HL-60/S4 treated with retinoic acid at 250 ng/mL for 4 days and 3 days (cell line): Measurements from ENCODE around the gene ADARB1.

Experiments
- in situ Hi-C: fragments of 300-500 bp; cut with MboI; formaldehyde crosslinking; loops from 2 replicates; pipeline ENCODE4 v1.7.0; 2022; ENCODE audit warnings: low sequenced_read_pairs

The ADARB1 gene

DNA sequence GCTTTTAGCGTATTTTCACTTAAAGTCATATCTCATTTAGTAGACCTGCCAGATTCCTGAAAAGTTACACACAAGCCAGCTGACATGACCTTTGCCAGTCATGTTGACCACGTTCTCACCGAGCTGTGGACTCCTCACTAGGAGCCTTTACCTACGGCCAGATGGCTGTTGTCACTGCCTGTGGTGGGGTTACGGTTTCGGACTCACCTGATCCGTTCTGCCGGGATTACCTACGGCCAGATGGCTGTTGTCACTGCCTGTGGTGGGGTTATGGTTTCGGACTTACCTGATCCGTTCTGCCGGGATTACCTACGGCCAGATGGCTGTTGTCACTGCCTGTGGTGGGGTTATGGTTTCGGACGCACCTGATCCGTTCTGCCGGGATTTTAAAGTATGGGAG, 71.5 kb downstream of the ADARB1 start:
- in situ Hi-C loops = loop anchor here (10.0 kb wide), 1 partner anchor 679 kb away; no protein-coding TSS in a partner anchor

- in situ Hi-C loops = loop anchor here (10.0 kb wide), 1 partner anchor 678 kb away; no protein-coding TSS in a partner anchor
Measured at GRCh38 chr21:45146306-45146705, 71.9 kb downstream of the ADARB1 start.

DNA sequence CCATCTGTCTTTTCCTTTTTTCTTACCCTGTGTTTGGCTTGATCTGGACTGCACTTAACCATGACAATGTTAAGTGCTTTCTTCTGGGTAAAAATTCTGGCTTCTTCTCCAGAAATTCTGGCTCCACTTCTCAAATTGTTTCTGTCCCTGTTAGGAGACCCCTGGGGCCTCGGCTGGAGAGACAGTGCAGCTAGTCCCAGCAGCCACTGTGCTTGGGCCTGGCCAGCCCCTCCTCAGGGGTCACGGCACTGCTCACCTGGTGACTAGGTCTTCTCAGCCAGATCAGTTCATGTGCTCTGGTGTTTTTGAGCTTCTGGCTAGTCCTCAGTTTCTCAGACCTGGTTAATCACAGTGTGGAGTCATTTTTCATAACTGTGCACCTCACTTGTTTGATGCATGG, 72.4 kb downstream of the ADARB1 start:
- in situ Hi-C loops = loop anchor here (10.0 kb wide), 1 partner anchor 678 kb away; no protein-coding TSS in a partner anchor

DNA sequence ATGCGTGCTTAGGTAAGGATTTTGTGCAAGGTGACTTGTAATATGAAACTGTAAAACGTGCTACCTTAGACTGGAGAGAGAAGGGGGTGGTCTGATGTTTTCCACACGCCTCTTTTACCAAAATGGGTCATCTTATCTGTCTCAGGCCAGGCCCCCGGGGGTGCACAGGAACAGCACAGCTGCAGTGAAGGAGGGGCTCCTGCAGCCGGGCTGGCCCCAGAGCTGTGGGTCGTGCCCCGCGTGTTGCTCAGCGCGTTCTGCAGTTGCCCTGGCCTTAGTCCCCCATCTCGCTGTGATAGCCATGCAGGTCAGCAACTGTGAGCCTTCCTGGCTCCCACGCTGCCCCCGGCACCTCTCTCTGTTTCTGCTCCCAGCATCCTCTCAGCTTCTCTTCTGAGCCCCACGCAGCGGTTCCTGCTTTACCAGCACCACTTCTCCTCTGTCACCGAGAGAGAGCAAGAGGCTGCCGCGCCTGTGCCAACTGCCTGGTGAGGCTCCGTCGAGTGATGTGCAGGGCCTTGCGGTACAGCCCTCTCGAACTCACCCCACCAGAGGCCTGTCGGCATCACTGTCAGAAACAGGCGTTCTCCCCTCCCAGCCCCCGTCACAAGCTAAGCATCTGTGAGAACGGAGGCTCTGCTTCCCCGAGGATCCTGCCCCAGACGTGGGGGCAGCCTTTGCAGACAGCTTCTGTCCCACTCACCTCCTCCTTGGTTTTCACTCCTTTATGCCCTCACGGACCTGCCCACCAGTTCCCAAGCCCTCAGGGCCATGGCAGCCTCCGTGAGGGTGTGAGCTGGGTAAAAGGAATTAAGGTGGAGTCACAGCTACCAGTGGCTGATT, 73.3 kb downstream of the ADARB1 start:
- in situ Hi-C loops = loop anchor here (10.0 kb wide), 1 partner anchor 677 kb away; no protein-coding TSS in a partner anchor

- in situ Hi-C loops = loop anchor here (10.0 kb wide), 1 partner anchor 676 kb away; no protein-coding TSS in a partner anchor
Measured at GRCh38 chr21:45148316-45148990, 74.1 kb downstream of the ADARB1 start.

- in situ Hi-C loops = loop anchor here (10.0 kb wide), 1 partner anchor 676 kb away; no protein-coding TSS in a partner anchor
Measured at GRCh38 chr21:45149021-45149420, 74.6 kb downstream of the ADARB1 start.

GRCh38 chr21:45150638-45151131, 76.3 kb downstream of the ADARB1 start:
- in situ Hi-C loops = loop anchor here (25.0 kb wide), 1 partner anchor 112 kb away; no protein-coding TSS in a partner anchor

DNA sequence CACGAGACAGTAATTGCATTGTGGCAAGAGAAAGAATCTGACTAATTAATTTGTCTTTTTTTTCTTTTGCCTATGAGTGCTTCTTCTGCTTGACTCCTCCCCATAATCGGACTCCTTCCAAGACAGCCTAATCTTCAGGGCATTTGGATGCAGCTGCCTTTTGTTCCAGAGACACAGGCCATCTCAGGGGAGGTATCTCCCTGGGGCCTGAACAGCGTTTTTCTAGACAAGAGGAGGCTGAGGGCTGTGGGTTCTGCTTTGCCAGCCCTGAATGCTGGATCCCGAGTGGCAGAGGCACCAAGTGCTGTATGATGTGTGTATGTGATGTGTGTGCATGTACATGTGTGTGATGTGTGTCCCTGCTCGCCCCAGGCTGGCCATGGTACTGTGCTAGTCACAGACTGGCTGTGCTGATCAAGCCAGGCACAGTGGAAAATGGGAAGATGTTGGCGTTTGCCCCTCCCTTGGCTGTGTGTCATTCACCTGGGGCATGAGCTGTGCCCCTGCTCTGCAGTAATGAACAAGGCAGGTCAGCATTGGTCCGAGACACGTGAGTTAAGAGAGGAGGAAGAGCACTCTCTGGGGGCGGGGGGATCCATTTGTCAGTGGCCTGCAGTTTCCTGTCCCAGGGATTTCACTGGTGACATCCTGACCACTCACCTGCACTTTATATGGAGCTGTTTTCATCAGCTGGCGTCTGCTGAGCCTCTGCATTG, 77.2 kb downstream of the ADARB1 start:
- in situ Hi-C loops = loop anchor here (25.0 kb wide), 1 partner anchor 111 kb away; no protein-coding TSS in a partner anchor

GRCh38 chr21:45152265-45152746, 77.9 kb downstream of the ADARB1 start:
- in situ Hi-C loops = loop anchor here (25.0 kb wide), 1 partner anchor 110 kb away; no protein-coding TSS in a partner anchor

DNA sequence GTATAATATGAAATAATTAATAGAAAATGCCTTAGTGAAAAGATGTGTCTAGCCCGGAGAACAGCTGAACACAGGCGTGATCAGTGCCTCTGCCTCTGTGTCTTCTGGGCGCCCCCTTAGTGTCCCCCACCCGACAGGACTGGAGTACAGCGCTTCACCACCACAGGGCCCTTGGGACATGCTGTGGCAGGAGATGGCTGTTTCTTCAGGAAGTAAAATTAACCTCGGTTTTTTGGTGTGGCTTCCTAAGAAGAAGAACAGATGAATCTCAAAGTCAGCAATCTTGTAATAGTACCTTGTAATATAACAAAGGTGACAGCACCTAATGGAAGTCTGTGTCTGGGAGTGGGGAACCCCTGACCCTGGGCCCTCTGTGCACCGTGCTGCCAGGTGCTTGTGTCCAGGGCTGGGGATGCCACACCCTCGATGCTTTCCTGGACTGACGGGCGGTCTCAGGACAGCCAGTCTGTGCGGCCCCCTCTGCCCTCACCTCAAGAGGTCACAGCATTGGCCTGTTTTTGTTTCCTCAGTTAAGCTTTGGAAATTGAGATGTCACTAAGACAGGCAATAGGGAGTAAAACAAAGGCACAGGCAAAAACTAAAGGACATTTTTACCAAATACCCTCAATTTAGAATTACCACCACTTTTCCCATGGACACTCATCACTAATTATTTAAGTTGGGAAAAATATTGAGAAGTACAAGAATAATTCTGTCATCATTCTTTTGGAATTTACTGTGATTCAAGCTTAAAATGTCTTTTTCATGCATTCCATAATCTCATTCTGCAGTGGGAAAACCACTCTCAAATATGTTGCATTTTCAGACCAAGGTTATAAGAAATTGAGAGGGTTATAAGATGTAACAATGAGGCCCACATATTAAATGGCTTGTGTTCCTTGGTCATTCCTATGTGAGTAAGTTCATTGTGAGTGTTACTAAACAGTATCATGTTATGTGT, 79.3 kb downstream of the ADARB1 start:
- in situ Hi-C loops = loop anchor here (25.0 kb wide), 1 partner anchor 109 kb away; no protein-coding TSS in a partner anchor

DNA sequence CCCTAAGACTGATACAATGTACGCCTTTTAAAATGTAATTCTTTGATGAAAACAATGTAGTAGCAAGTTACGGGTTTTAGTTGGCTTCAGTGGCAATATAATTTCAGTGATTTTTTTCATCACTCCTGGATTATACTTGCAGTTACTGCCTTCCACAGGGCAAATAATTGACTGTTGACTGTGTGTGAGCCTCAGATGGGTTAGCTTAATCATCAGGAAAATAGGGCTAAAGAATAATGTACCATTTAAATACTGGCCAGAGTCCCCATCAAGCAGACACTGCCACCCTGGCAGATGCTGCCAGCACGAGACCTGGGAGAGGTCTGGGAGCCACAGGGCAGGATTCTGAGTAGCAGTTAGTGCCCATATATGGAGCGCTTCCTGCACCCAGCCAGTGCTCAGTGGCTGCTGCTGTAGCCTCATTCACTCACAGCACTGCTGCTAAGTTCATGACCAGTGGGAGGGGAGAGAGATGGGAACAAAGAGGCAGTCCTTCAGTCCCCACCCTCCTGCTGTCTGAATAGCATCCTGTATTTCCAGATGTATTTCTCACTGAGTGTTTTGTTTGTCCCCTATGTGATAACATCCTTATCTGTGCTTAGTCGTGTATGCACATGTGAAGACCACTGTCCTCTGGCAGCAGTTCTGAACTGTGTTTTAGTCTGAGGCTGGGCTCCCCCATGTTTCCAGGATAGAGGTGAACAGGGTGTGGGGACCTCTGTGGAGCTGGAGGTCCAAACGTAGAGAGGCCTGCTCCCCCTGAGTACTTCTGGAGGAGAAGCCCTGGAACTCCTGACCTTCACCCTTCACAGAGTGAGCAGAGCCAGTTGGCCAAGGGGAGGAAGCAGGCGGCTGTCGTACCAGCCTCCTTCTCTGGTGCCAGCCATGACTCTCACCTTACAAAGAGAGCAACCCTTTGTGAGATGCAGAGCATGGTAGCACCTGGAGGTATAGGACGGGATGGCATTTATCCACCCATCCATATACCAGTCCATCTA, 80.4 kb downstream of the ADARB1 start:
- in situ Hi-C loops = loop anchor here (25.0 kb wide), 1 partner anchor 107 kb away; no protein-coding TSS in a partner anchor

DNA sequence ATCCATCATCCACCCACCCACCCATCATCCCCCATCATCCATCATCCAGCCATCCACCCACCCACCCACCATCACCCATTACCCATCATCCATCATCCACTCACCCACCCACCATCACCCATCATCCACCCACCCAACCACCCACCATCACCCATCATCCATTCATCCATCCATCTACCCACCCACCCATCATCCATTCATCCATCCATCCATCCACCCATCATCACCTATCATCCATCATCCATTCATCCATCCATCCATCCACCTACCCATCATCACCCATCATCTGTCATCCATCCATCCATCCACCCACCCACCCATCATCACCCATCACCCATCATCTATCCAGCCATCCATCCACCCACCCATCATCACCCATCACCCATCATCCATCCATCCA, 81.5 kb downstream of the ADARB1 start:
- in situ Hi-C loops = loop anchor here (25.0 kb wide), 1 partner anchor 106 kb away; no protein-coding TSS in a partner anchor

DNA sequence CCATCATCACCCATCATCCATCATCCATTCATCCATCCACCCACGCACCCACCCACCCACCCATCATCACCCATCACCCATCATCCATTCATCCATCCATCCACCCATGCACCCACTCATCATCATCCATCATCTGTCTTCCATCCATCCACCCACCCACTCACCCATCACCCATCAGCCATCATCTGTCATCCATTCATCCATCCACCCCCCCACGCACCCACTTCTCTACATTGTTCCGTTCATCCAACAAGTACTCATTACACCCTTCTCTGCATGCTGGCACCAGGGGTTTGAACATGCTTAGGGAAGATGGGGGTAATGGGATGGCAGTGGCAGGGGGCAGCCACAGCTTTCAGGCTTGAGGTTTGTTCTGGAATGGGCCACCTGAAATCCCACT, 82.1 kb downstream of the ADARB1 start:
- in situ Hi-C loops = loop anchor here (25.0 kb wide), 1 partner anchor 106 kb away; no protein-coding TSS in a partner anchor

DNA sequence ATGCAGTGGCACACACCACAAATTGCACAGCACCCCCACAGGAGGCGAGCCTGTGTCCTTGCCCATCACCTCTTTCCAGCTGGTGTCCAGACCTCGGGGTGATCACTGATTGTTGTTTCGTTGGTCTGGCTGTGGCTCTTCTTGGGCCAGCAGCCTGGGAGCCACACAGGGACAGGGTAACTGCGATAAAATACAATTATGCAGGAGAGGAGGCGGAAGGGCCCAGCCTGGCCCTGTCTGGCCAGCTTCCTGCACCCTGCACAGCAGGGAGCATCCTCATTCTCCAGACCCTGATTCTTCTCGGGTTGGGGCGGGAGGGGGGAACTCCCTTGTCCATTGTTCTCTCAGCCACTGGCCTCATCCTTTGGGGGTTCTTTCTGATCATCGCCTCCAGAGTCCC, 83.6 kb downstream of the ADARB1 start:
- in situ Hi-C loops = loop anchor here (25.0 kb wide), 1 partner anchor 104 kb away; no protein-coding TSS in a partner anchor

- in situ Hi-C loops = loop anchor here (25.0 kb wide), 1 partner anchor 104 kb away; no protein-coding TSS in a partner anchor
Measured at GRCh38 chr21:45158491-45159423, 84.4 kb downstream of the ADARB1 start.

DNA sequence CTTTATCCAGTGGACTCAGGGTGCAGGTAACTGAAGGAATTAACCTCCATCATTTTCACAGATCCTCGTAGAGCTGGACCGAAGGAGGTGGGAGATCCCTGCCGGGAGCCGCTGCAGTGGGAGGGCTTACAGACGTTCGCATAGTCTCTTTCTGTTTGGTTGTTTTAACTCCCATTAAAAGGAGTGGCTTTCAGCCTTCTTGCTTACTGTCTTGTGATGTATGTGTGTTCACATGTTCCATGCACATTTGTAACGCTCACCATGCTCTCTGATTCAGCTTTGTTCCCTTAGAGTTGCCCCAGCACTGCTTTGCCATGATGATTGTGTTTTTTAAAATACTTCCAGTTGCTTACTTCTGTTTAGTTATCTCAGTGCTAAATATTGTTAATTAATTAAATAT, 85.8 kb downstream of the ADARB1 start:
- in situ Hi-C loops = loop anchor here (25.0 kb wide), 1 partner anchor 102 kb away; no protein-coding TSS in a partner anchor
